ENCODE results near the gene COG5.

COG5 gene

GRCh38 chr7:107450970-107451369 is 112.8 kb downstream of the COG5 start:
- TF ChIP-seq, protein P1, sequence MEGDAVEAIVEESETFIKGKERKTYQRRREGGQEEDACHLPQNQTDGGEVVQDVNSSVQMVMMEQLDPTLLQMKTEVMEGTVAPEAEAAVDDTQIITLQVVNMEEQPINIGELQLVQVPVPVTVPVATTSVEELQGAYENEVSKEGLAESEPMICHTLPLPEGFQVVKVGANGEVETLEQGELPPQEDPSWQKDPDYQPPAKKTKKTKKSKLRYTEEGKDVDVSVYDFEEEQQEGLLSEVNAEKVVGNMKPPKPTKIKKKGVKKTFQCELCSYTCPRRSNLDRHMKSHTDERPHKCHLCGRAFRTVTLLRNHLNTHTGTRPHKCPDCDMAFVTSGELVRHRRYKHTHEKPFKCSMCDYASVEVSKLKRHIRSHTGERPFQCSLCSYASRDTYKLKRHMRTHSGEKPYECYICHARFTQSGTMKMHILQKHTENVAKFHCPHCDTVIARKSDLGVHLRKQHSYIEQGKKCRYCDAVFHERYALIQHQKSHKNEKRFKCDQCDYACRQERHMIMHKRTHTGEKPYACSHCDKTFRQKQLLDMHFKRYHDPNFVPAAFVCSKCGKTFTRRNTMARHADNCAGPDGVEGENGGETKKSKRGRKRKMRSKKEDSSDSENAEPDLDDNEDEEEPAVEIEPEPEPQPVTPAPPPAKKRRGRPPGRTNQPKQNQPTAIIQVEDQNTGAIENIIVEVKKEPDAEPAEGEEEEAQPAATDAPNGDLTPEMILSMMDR (IDR thresholded peaks at IDR 0.05), result no peak

DNA sequence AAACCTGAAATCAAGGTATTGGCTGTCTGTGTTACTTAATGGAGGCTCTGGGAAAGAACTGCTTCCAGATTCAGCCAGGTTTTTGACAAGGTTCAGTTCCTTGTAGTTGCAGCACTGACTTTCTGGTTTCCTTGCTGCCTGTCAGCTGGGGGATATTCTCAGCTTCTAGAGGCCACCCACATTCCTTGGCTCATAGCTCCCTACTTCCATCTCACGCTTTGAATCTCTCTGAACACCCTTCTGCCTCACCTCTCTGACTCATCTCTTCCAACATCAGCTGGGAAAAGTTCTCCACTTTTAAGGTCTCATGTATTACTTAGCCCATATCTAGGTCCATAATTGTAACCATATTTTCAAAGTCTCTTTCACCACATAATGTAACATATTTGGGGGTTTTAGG is 116.7 kb downstream of the COG5 start:
- TF ChIP-seq, protein P1 (IDR thresholded peaks at IDR 0.05), result no peak

DNA sequence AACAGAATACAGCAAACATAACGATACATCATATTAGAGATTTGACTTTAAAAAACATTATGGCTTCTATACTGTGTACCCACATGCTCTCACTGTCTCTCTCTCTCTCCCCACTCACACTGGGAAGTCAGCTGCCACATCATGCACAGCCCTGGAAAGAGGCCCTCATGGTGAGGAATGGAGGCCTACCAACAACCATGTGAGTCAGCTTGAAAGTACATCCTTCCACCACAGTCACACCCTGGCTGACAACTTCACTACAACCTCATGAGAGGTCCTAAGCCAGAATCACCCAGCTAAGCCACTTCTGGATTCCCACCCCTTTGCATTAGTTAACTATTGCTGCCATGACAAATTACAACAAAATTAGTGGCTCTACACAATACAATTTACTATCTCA is 117.2 kb downstream of the COG5 start:
- TF ChIP-seq, protein P1 (IDR thresholded peaks at IDR 0.05), result no peak

DNA sequence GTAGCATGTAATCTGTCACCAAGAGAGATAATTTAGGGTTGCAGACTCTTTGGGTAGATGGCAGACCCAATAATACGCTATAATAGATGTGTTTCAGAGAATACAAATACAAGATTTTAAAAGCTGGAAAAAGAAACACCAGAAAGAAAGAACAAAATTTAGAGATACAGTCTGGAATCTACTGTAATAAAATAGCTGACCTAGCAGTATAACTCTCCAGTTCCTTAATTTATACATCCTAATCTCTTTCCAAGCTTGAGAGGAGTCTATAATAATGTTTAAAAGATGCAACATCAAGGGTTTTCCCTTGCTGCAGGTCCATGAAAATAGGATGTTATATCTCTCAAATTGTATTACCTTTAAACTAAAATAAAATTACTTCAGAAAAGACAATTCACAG is 121.0 kb downstream of the COG5 start:
- TF ChIP-seq, protein P1 (IDR thresholded peaks at IDR 0.05), result no peak

GRCh38 chr7:107441581-107442422 is 121.9 kb downstream of the COG5 start:
- TF ChIP-seq, protein P1 (IDR thresholded peaks at IDR 0.05), result no peak

- TF ChIP-seq, protein P1 (IDR thresholded peaks at IDR 0.05), result no peak
Measured at GRCh38 chr7:107439025-107439424, 124.7 kb downstream of the COG5 start.

- TF ChIP-seq, protein P1 (IDR thresholded peaks at IDR 0.05), result no peak
Measured at GRCh38 chr7:107435749-107436148, 128.0 kb downstream of the COG5 start.
